Osteoblast (primary cell): ENCODE results near the gene EPM2AIP1. TPM values are rescaled to one million over a fixed set of nuclear protein-coding genes. Genes with fewer than 3 reads are reported as not detected.
A peak's percentile ranks its signal among the peaks of the same experiment; 100 is the strongest.
"Not testable (repeated sequence)": the region's sequence is repeated elsewhere in the genome, so short reads cannot be mapped to it uniquely, and the experiment has no call there.

Experiments used
- DNase-seq: peaks from one replicate; pipeline ENCODE4 v3.0.0; 2011; ENCODE audit warnings: low spot score, mixed read lengths; ENCODE audit not compliant: insufficient read length; ENCODE audit errors: missing footprints
- H2AFZ ChIP-seq: 2 replicates; pipeline ENCODE4 v1.6.0; 2011; ENCODE audit warnings: mild to moderate bottlenecking, low read length
- H3K27ac ChIP-seq: 2 replicates; pipeline ENCODE4 v1.5.1; 2011; ENCODE audit warnings: mild to moderate bottlenecking, low read depth, low read length, moderate library complexity
- H3K27me3 ChIP-seq: 2 replicates; pipeline ENCODE4 v1.6.0; 2012; ENCODE audit warnings: mild to moderate bottlenecking, control low read depth, inconsistent platforms, low read length, moderate library complexity; ENCODE audit not compliant: insufficient read depth
- H3K36me3 ChIP-seq: 2 replicates; pipeline ENCODE4 v1.5.1; 2011; ENCODE audit warnings: mild to moderate bottlenecking, low read length, control low read depth, moderate library complexity; ENCODE audit not compliant: insufficient read depth
- H3K4me1 ChIP-seq: 2 replicates; pipeline ENCODE4 v1.5.1; 2011; ENCODE audit warnings: mild to moderate bottlenecking, low read length, control low read depth, moderate library complexity; ENCODE audit not compliant: insufficient read depth
- H3K4me2 ChIP-seq: 2 replicates; pipeline ENCODE4 v1.6.0; 2011; ENCODE audit warnings: mild to moderate bottlenecking, low read length; ENCODE audit not compliant: insufficient read depth
- H3K4me3 ChIP-seq: fragments of 200-600 bp; sonication (generic); 3 replicates; pipeline ENCODE4 v1.5.1; 2012; ENCODE audit warnings: mild to moderate bottlenecking, low read length, inconsistent platforms; ENCODE audit not compliant: insufficient read depth
- H3K79me2 ChIP-seq: 2 replicates; pipeline ENCODE4 v1.6.0; 2012; ENCODE audit warnings: mild to moderate bottlenecking, low read length, control low read depth, inconsistent platforms; ENCODE audit not compliant: insufficient read depth
- H3K9me3 ChIP-seq: 2 replicates; pipeline ENCODE4 v1.5.1; 2011; ENCODE audit warnings: low read depth, low read length, control low read depth
- H4K20me1 ChIP-seq: 2 replicates; pipeline ENCODE4 v1.6.0; 2012; ENCODE audit warnings: mild to moderate bottlenecking, low read length, control low read depth; ENCODE audit not compliant: insufficient read depth
- total RNA-seq: library from RNA; depleted of rRNA; stranded (reverse); fragments of >200 nt; gene quantifications from 2 replicates; pipeline ENCODE4 v1.2.3, GENCODE V29; 2012
- TF ChIP-seq, protein P1 (sequence below): IDR thresholded peaks from 2 replicates; pipeline ENCODE4 v1.5.1; 2011; ENCODE audit warnings: mild to moderate bottlenecking, low read depth, low read length, moderate library complexity; ENCODE audit errors: extremely low read depth

EPM2AIP1 gene
- 22.8 and 28.0 TPM in 2 replicates for total RNA-seq

DNA sequence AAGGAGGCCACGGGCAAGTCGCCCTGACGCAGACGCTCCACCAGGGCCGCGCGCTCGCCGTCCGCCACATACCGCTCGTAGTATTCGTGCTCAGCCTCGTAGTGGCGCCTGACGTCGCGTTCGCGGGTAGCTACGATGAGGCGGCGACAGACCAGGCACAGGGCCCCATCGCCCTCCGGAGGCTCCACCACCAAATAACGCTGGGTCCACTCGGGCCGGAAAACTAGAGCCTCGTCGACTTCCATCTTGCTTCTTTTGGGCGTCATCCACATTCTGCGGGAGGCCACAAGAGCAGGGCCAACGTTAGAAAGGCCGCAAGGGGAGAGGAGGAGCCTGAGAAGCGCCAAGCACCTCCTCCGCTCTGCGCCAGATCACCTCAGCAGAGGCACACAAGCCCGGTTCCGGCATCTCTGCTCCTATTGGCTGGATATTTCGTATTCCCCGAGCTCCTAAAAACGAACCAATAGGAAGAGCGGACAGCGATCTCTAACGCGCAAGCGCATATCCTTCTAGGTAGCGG, at the start of gene EPM2AIP1:
Gene EPM2AIP1, minus strand, starts transcription at position 326 of the 520 bp plus-strand sequence. Its CDS starts 54 bp downstream, at position 272.
- H3K9me3 ChIP-seq: no peaks in the 10 kb centered on the region
- H3K27me3 ChIP-seq: no peaks in the 10 kb centered on the region
- DNase-seq: peak; percentile 96
- peak within 1 kb of the TSS; percentile 85 for H3K4me3 ChIP-seq
- H3K36me3 ChIP-seq: peaks cover 32% of the 10 kb centered on the region
- H3K4me2 ChIP-seq: peak within 1 kb of the TSS; percentile 97
- H4K20me1 ChIP-seq: peaks cover 27% of the 10 kb centered on the region
- TF ChIP-seq, protein P1, sequence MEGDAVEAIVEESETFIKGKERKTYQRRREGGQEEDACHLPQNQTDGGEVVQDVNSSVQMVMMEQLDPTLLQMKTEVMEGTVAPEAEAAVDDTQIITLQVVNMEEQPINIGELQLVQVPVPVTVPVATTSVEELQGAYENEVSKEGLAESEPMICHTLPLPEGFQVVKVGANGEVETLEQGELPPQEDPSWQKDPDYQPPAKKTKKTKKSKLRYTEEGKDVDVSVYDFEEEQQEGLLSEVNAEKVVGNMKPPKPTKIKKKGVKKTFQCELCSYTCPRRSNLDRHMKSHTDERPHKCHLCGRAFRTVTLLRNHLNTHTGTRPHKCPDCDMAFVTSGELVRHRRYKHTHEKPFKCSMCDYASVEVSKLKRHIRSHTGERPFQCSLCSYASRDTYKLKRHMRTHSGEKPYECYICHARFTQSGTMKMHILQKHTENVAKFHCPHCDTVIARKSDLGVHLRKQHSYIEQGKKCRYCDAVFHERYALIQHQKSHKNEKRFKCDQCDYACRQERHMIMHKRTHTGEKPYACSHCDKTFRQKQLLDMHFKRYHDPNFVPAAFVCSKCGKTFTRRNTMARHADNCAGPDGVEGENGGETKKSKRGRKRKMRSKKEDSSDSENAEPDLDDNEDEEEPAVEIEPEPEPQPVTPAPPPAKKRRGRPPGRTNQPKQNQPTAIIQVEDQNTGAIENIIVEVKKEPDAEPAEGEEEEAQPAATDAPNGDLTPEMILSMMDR: no peak
- peaks cover 65% of the 10 kb centered on the region for H3K79me2 ChIP-seq
- H2AFZ ChIP-seq: peak within 1 kb of the TSS; percentile 93
- H3K4me1 ChIP-seq: peaks cover 38% of the 10 kb centered on the region
- peak within 1 kb of the TSS; percentile 96 for H3K27ac ChIP-seq

DNA sequence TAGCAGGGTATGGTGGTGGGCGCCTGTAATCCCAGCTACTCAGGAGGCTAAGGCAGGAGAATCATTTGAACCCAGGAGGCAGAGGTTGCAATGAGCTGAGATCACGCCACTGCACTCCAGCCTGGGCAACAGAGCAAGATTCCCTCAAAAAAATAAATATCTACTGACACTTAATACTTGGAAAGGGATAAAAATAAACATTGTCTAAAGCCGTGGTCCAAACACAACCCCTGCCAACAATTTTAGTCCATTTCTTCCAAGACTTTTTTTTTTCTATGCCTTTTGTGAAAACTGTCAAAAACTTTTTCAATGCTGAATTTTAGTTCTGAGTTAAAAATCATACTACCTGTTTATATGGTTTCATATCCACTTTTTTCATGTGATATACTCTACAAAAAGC, 49.8 kb upstream of the EPM2AIP1 start:
- not testable (repeated sequence) for H2AFZ ChIP-seq

DNA sequence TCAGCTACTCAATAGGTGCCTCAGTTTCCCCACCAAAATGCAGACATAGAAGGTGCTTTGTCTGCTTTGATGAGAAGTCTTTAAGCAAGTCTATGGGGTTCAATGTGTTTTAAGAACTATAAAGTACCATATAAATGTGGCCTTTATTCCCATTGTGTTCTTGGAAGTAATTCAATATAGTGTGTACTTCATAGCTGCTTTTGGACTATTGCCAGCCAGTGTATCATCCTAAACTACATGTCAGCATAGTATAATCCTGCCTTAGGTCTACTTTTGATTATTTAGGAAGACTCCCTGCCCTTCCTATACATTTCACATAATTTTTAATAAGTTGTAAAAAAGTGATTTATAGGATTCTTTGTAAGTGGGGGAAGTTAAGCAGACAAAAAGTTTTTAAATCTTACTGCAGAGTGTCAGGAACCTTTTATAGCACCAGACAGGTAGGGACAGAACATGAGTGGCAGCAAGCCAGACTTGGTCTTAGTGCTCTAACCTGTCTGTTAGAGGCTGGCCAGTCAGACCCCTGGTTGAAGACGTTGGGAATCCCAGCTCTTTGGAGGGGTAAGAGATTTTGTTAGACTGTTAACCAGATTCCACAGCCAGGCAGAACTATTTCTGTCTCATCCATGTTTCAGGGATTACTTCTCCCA, 48.7 kb upstream of the EPM2AIP1 start:
- H2AFZ ChIP-seq: no peak overlapping the region
- H3K27me3 ChIP-seq: no peaks in the 10 kb centered on the region
- no peaks in the 10 kb centered on the region for H4K20me1 ChIP-seq
- H3K9me3 ChIP-seq: no peaks in the 10 kb centered on the region
- H3K4me1 ChIP-seq: no peaks in the 10 kb centered on the region
- DNase-seq: no peak
- H3K4me2 ChIP-seq: no peak overlapping the region
- H3K79me2 ChIP-seq: no peaks in the 10 kb centered on the region
- peaks cover 20% of the 10 kb centered on the region for H3K36me3 ChIP-seq
- H3K4me3 ChIP-seq: no peak overlapping the region
- no peak overlapping the region for H3K27ac ChIP-seq
- TF ChIP-seq, protein P1: no peak

More for the DNA sequence above, 49.8 kb upstream of the EPM2AIP1 start:
- not testable (repeated sequence) for DNase-seq, H4K20me1 ChIP-seq, H3K27me3 ChIP-seq, H3K27ac ChIP-seq, H3K4me2 ChIP-seq, H3K4me1 ChIP-seq, H3K4me3 ChIP-seq, H3K9me3 ChIP-seq, H3K79me2 ChIP-seq
- H3K36me3 ChIP-seq: peaks cover 30% of the 10 kb centered on the region

DNA sequence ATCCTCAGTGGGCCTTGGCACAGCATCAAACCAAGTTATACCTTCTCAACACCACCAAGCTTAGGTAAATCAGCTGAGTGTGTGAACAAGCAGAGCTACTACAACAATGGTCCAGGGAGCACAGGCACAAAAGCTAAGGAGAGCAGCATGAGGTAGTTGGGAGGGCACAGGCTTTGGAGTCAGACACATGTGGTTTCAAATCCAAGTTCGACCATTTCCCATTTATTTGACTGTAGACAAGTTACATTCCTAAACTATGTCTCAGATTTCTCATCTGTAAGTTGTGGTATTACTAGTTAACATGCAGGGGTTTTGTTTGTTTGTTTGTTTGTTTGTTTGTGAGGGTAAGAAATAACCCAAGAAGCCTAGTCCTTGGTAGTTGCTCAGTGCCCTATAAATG, 47.3 kb upstream of the EPM2AIP1 start:
- Histone ChIP-seq H2AFZ (no peak overlapping the region), H3K4me1 (no peaks in the 10 kb centered on the region), H3K79me2 (no peaks in the 10 kb centered on the region), H3K4me2 (no peak overlapping the region), H4K20me1 (no peaks in the 10 kb centered on the region), H3K9me3 (peaks cover 7% of the 10 kb centered on the region), H3K36me3 (peaks cover 32% of the 10 kb centered on the region), H3K27me3 (no peaks in the 10 kb centered on the region), H3K4me3 (no peak overlapping the region), H3K27ac (no peak overlapping the region)
- TF ChIP-seq, protein P1: no peak
- no peak for DNase-seq
